C4-2B (cell line): ENCODE data around the gene NDUFB8.
A peak's percentile ranks its signal among the peaks of the same experiment; 100 is the strongest.

Experiments
- ZFX ChIP-seq: fragments of 450-650 bp; IDR thresholded peaks from 2 replicates; pipeline ENCODE4 v1.6.1; 2017
- TF ChIP-seq, protein P1 (sequence below): fragments of 450-650 bp; conservative IDR thresholded peaks from 2 replicates; pipeline ENCODE4 v1.5.1; 2017; ENCODE audit warnings: mild to moderate bottlenecking

DNA sequence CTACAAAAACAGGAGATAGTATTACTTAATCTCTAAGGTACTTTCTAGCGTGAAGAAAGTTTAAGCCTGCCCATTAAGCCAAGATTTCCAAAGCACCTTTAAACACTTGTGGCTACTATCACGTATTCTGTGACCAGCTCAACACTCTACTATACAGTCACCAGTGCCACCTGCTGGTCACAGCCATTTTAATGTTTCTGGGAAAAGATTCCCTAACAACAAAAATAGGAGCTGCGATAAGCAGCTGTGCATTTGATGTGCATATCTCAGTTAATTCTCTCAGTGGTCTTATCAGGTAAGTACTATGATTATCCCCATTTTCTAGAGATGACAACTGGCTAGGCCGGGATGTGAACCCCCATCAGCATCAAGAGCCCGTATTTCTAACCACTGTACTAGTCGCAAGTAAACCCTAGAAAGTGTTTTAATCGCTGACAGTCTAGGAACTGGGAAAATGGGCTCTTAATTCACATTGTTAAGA, 10.9 kb downstream of the NDUFB8 start:
- TF ChIP-seq, protein P1, sequence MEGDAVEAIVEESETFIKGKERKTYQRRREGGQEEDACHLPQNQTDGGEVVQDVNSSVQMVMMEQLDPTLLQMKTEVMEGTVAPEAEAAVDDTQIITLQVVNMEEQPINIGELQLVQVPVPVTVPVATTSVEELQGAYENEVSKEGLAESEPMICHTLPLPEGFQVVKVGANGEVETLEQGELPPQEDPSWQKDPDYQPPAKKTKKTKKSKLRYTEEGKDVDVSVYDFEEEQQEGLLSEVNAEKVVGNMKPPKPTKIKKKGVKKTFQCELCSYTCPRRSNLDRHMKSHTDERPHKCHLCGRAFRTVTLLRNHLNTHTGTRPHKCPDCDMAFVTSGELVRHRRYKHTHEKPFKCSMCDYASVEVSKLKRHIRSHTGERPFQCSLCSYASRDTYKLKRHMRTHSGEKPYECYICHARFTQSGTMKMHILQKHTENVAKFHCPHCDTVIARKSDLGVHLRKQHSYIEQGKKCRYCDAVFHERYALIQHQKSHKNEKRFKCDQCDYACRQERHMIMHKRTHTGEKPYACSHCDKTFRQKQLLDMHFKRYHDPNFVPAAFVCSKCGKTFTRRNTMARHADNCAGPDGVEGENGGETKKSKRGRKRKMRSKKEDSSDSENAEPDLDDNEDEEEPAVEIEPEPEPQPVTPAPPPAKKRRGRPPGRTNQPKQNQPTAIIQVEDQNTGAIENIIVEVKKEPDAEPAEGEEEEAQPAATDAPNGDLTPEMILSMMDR = peak; percentile 68
- no peak for TF ChIP-seq ZFX
